Ishikawa (cell line): ENCODE results near the gene RHOXF1.

Source experiments
- CEBPB ChIP-seq: IDR thresholded peaks from 2 replicates; pipeline ENCODE4 v1.6.1; 2012
- CREB1 ChIP-seq: IDR thresholded peaks from 2 replicates; pipeline ENCODE4 v1.6.1; 2012; ENCODE audit warnings: low read depth
- EGR1 ChIP-seq: IDR thresholded peaks from 2 replicates; pipeline ENCODE4 v1.6.1; 2012
- EP300 ChIP-seq: IDR thresholded peaks from 2 replicates; pipeline ENCODE4 v1.6.1; 2012; ENCODE audit warnings: borderline replicate concordance
- FOXM1 ChIP-seq: IDR thresholded peaks from 2 replicates; pipeline ENCODE4 v1.6.1; 2012; ENCODE audit warnings: low read depth, borderline replicate concordance
- NFIC ChIP-seq: IDR thresholded peaks from 2 replicates; pipeline ENCODE4 v1.6.1; 2012
- RAD21 ChIP-seq: IDR thresholded peaks from 2 replicates; pipeline ENCODE4 v1.6.1; 2012; ENCODE audit warnings: low read depth
- TAF1 ChIP-seq: IDR thresholded peaks from 2 replicates; pipeline ENCODE4 v1.6.1; 2012; ENCODE audit warnings: low read depth, mild to moderate bottlenecking
- TCF12 ChIP-seq: IDR thresholded peaks from 2 replicates; pipeline ENCODE4 v1.6.1; 2012; ENCODE audit warnings: low read depth
- TEAD4 ChIP-seq: IDR thresholded peaks from 2 replicates; pipeline ENCODE4 v1.6.1; 2012
- YY1 ChIP-seq: IDR thresholded peaks from 2 replicates; pipeline ENCODE4 v1.6.1; 2012; ENCODE audit warnings: low read depth
- ZBTB7A ChIP-seq: IDR thresholded peaks from 2 replicates; pipeline ENCODE4 v1.6.1; 2012; ENCODE audit warnings: low read depth
- TF ChIP-seq, protein P1 (sequence below): IDR thresholded peaks from 2 replicates; pipeline ENCODE4 v1.6.1; 2012
- TF ChIP-seq, protein P2 (sequence below): IDR thresholded peaks from 2 replicates; pipeline ENCODE4 v1.6.1; 2012
- TF ChIP-seq, protein P3 (sequence below): IDR thresholded peaks from 2 replicates; pipeline ENCODE4 v1.6.1; 2012; ENCODE audit warnings: low read depth, mild to moderate bottlenecking

Gene RHOXF1

DNA sequence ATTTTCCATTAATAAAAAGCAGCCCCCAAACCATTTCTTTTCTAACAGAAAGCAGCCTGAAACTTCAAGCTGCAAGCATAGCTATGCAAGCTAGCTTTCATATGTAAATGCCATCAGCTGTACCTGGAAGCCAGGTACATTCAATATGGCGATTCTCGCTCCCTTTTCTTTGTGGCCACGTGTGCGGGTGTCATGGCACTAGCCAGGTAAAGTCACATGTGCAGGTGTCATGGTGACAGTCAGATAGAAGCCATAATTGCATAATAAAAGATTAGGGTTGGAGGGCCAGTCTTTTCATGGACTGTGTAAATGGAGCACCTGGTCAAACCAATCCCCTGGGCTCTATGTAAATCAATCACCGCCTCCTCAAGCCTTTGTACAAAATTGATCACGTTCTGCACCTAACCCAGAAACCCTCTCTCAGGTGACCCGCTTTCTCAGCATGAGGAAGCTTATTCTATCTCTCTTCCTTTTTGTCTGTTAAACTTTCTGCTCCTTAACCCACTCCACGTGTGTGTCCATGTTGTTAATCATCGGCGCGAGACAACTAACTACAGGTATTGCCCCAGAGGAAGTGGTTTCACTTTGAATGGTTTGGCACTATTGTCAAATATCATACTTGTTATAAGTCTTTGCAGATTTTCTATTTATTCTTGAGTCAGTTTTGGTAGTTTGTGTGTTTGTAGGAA, 24.7 kb upstream of the RHOXF1 start:
- TF ChIP-seq, protein P1, sequence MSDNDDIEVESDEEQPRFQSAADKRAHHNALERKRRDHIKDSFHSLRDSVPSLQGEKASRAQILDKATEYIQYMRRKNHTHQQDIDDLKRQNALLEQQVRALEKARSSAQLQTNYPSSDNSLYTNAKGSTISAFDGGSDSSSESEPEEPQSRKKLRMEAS: no peak
- TF ChIP-seq CREB1 (no peak), FOXM1 (no peak), RAD21 (no peak), TCF12 (no peak), ZBTB7A (no peak), EP300 (no peak), TEAD4 (no peak), CEBPB (no peak), EGR1 (no peak), YY1 (no peak), NFIC (no peak)
- TF ChIP-seq, protein P2, sequence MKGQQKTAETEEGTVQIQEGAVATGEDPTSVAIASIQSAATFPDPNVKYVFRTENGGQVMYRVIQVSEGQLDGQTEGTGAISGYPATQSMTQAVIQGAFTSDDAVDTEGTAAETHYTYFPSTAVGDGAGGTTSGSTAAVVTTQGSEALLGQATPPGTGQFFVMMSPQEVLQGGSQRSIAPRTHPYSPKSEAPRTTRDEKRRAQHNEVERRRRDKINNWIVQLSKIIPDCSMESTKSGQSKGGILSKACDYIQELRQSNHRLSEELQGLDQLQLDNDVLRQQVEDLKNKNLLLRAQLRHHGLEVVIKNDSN: no peak
- TF ChIP-seq, protein P3, sequence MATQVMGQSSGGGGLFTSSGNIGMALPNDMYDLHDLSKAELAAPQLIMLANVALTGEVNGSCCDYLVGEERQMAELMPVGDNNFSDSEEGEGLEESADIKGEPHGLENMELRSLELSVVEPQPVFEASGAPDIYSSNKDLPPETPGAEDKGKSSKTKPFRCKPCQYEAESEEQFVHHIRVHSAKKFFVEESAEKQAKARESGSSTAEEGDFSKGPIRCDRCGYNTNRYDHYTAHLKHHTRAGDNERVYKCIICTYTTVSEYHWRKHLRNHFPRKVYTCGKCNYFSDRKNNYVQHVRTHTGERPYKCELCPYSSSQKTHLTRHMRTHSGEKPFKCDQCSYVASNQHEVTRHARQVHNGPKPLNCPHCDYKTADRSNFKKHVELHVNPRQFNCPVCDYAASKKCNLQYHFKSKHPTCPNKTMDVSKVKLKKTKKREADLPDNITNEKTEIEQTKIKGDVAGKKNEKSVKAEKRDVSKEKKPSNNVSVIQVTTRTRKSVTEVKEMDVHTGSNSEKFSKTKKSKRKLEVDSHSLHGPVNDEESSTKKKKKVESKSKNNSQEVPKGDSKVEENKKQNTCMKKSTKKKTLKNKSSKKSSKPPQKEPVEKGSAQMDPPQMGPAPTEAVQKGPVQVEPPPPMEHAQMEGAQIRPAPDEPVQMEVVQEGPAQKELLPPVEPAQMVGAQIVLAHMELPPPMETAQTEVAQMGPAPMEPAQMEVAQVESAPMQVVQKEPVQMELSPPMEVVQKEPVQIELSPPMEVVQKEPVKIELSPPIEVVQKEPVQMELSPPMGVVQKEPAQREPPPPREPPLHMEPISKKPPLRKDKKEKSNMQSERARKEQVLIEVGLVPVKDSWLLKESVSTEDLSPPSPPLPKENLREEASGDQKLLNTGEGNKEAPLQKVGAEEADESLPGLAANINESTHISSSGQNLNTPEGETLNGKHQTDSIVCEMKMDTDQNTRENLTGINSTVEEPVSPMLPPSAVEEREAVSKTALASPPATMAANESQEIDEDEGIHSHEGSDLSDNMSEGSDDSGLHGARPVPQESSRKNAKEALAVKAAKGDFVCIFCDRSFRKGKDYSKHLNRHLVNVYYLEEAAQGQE: no peak

DNA sequence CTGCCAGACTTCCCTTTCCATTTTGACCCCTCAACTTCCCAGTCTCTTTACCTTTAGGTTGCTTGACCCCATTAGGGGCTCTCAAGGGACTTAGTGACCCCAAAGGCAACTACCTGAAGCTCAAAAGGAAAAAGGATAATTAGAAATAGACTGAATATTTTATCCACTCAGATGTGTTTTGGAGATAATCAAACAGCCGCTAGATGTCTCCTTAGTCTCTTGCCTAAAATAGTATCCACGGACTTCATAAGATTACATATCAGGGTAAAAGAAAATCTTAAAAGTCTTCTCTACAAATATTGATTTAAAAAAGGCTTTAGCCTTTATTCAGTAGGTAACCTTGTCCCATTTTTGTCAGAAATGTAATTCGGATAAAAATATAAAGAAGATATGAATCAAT, 21.7 kb upstream of the RHOXF1 start:
- TF ChIP-seq FOXM1 (no peak), EP300 (no peak), TCF12 (no peak)
- TF ChIP-seq, protein P1: no peak

DNA sequence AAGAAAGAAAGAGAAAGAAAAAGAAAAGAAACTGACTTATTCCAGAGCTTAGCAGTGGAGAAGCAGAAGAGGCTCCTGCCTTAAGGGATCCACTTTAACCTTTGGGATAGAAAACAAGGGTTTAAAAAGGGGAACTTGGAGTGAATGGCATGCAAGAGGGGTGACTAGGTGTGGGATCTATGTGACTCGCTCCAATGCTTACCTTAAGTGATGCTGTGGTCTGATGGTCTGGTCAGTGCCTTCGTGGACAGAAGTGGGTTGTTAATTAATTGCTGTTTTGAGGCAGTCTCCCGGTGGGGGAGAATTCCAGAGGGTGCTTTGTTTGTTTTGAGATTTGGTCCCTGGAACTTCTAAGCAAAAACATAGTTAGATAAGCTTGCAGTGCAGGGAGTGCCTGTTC, 21.1 kb upstream of the RHOXF1 start:
- TF ChIP-seq, protein P2: no peak
- TF ChIP-seq EP300: no peak
- no peak for TF ChIP-seq YY1
- no peak for TF ChIP-seq EGR1

DNA sequence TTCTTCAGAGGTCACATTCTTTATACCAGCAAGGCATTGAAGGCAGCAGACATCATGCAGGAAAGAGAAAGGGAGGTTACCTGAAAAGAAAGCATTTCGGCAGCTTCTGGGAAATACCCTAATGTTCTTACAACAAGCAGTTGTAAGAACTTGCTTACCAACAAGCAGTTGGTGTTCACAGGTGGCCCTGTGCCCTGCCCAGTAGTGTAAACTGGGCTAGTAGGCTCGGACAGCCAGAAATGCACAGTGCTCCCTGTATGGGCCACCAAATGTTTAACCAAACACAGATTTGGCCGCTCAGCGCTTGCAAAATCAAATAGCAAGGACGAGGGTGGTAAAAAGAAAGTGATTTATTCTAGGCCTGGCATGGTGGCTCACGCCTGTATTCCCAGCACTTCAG, 20.4 kb upstream of the RHOXF1 start:
- TF ChIP-seq RAD21: no peak

DNA sequence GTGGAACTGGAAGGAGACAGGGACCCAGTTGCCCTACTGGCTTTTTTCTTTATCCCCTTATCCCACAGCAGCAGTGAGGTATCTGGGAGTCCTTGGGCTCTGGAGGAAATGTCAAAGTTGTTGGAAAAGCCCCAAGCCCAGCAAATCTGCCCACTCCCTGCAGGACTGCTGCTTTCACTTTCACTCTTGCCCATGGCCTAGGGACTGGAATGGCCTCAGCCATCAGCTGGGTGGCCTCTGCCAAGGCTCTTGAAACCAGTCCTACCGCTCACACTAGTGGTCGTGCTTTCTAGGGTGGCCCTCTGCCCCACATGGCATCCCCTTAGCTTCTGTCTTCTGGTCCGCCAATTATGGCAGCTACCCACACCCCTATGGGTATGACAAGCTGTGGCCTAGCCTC, 9.7 kb upstream of the RHOXF1 start:
- TF ChIP-seq YY1 (no peak), FOXM1 (no peak), EP300 (no peak)

DNA sequence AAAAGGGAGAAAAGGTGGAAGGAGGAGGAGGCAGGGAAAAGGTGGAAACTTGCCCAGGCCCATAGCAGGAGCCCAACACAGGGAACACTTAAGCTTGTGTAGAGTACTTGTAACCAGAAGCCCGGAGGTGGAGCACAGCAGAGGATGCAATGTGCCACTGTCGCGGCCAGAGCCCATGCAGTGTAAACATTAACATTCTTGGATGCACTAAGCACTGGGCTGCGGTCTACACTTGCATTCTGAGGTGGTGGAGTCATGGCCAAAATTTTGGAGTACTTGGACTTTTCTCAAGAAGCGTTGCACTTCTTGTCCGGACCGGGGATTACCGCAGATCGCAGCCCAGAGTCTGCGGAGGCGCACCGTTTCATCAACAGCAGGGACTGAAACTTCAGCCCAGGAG, 4.5 kb upstream of the RHOXF1 start:
- no peak for TF ChIP-seq TAF1
- TF ChIP-seq, protein P2: no peak
- no peak for TF ChIP-seq NFIC
- no peak for TF ChIP-seq FOXM1
- no peak for TF ChIP-seq TCF12
- no peak for TF ChIP-seq RAD21
- no peak for TF ChIP-seq EGR1
- no peak for TF ChIP-seq YY1

DNA sequence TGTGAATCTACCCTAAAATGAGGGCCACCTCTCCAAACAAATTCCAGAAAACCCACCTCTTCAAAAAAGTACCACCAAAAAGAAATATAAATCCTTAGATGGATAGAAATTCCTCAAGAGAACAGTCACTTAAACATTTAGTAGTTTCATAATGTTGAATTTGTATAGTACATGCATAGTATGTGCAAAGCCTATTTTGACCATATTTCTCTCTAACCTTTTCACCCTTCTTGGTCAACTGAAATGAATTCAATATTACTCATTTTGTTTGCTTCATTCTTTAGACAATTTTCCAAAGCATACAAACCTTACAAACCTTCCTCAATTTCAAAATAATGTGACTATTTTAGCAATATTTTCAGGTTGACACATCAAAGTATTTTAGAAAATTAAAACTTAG, 4.1 kb downstream of the RHOXF1 start:
- no peak for TF ChIP-seq TEAD4
- TF ChIP-seq FOXM1: no peak
- no peak for TF ChIP-seq CEBPB
- TF ChIP-seq TCF12: no peak
- TF ChIP-seq, protein P3: no peak
- no peak for TF ChIP-seq EGR1
- TF ChIP-seq EP300: no peak
- TF ChIP-seq RAD21: no peak
- TF ChIP-seq, protein P1: no peak
- TF ChIP-seq NFIC: no peak
- no peak for TF ChIP-seq ZBTB7A
- TF ChIP-seq, protein P2: no peak
